PC-9 (cell line): ENCODE data around the gene TMPRSS5.

Experiments
- EZH2 ChIP-seq: fragments of 200-600 bp; sonication (generic); IDR thresholded peaks from 2 replicates; pipeline ENCODE4 v1.8.0; 2017; ENCODE audit warnings: antibody characterized with exemption, low read depth
- TF ChIP-seq, protein P1 (sequence below): fragments of 200-600 bp; sonication (generic); conservative IDR thresholded peaks from 2 replicates; pipeline ENCODE4 v1.6.1; 2017; ENCODE audit warnings: mixed run types, antibody characterized with exemption, mild to moderate bottlenecking, moderate library complexity

DNA sequence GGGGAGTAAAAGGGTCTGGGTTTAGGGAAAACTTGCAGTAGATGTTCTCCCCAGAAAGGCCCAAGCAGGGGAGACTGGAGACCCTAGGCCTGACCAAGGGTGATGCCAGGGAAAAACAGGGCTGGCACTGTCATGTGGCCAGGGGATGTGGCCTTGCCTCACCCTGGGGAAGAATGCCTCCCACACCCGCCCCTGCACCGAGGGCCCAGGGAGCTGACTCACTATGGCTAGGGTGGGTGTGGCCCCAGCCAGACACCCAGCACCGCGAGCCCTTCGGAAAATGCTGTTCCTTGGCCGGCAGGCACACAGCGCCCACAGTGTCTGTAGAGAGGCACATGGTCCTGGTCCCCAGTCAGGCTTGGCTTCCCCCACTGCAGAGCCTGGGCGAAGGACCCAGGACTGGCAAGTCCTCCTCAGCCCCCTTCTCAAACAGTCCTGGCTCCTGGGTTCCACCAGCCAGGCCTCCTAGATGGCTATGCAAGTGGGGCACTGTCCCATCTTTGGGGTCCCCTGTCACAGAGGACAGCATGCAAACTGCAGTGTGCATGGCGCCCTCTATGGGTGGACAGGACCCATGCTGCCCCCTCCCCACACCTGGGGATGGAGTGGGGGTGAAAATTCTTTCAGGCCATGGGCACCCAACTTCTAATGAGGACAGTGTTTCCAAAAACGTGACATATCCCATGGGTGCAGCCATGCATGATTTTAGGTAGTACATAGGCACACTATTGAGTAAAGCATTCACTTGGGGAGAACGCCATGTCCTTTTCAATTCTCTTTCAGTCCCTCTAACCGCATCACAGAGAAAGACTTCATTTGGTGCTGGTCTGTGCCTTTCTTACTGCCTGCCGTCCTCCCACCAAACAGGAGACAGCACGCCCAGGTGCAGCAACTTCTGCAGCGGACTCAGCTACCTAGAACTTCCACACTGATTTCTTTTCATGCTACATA is 15.2 kb downstream of the TMPRSS5 start:
- no peak for TF ChIP-seq EZH2
- TF ChIP-seq, protein P1, sequence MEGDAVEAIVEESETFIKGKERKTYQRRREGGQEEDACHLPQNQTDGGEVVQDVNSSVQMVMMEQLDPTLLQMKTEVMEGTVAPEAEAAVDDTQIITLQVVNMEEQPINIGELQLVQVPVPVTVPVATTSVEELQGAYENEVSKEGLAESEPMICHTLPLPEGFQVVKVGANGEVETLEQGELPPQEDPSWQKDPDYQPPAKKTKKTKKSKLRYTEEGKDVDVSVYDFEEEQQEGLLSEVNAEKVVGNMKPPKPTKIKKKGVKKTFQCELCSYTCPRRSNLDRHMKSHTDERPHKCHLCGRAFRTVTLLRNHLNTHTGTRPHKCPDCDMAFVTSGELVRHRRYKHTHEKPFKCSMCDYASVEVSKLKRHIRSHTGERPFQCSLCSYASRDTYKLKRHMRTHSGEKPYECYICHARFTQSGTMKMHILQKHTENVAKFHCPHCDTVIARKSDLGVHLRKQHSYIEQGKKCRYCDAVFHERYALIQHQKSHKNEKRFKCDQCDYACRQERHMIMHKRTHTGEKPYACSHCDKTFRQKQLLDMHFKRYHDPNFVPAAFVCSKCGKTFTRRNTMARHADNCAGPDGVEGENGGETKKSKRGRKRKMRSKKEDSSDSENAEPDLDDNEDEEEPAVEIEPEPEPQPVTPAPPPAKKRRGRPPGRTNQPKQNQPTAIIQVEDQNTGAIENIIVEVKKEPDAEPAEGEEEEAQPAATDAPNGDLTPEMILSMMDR, result peak; percentile 63
